NCI-H2029 treated with DMSO at 0.1 percent for 48 hours (cell line): ENCODE data around the gene CEACAM5.
A peak's percentile ranks its signal among the peaks of the same experiment; 100 is the strongest.
"Not testable (repeated sequence)": the region's sequence is repeated elsewhere in the genome, so short reads cannot be mapped to it uniquely, and the experiment has no call there.

Experiments used
- DNase-seq: peaks from one replicate; lab custom pipeline; 2025; lab: John Stamatoyannopoulos, UW

Gene CEACAM5

DNA sequence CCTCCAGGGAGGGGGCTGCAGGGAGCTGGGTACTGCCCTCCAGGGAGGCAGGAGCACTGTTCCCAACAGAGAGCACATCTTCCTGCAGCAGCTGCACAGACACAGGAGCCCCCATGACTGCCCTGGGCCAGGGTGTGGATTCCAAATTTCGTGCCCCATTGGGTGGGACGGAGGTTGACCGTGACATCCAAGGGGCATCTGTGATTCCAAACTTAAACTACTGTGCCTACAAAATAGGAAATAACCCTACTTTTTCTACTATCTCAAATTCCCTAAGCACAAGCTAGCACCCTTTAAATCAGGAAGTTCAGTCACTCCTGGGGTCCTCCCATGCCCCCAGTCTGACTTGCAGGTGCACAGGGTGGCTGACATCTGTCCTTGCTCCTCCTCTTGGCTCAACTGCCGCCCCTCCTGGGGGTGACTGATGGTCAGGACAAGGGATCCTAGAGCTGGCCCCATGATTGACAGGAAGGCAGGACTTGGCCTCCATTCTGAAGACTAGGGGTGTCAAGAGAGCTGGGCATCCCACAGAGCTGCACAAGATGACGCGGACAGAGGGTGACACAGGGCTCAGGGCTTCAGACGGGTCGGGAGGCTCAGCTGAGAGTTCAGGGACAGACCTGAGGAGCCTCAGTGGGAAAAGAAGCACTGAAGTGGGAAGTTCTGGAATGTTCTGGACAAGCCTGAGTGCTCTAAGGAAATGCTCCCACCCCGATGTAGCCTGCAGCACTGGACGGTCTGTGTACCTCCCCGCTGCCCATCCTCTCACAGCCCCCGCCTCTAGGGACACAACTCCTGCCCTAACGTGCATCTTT is 7.8 kb upstream of the CEACAM5 start:
- DNase-seq = no peak

DNA sequence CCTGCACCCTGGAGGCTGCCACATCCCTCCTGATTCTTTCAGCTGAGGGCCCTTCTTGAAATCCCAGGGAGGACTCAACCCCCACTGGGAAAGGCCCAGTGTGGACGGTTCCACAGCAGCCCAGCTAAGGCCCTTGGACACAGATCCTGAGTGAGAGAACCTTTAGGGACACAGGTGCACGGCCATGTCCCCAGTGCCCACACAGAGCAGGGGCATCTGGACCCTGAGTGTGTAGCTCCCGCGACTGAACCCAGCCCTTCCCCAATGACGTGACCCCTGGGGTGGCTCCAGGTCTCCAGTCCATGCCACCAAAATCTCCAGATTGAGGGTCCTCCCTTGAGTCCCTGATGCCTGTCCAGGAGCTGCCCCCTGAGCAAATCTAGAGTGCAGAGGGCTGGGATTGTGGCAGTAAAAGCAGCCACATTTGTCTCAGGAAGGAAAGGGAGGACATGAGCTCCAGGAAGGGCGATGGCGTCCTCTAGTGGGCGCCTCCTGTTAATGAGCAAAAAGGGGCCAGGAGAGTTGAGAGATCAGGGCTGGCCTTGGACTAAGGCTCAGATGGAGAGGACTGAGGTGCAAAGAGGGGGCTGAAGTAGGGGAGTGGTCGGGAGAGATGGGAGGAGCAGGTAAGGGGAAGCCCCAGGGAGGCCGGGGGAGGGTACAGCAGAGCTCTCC is 6.9 kb upstream of the CEACAM5 start:
- no peak for DNase-seq

DNA sequence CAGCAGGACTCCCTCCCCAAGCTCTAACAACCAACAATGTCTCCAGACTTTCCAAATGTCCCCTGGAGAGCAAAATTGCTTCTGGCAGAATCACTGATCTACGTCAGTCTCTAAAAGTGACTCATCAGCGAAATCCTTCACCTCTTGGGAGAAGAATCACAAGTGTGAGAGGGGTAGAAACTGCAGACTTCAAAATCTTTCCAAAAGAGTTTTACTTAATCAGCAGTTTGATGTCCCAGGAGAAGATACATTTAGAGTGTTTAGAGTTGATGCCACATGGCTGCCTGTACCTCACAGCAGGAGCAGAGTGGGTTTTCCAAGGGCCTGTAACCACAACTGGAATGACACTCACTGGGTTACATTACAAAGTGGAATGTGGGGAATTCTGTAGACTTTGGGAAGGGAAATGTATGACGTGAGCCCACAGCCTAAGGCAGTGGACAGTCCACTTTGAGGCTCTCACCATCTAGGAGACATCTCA is 6.2 kb upstream of the CEACAM5 start:
- no peak for DNase-seq

DNA sequence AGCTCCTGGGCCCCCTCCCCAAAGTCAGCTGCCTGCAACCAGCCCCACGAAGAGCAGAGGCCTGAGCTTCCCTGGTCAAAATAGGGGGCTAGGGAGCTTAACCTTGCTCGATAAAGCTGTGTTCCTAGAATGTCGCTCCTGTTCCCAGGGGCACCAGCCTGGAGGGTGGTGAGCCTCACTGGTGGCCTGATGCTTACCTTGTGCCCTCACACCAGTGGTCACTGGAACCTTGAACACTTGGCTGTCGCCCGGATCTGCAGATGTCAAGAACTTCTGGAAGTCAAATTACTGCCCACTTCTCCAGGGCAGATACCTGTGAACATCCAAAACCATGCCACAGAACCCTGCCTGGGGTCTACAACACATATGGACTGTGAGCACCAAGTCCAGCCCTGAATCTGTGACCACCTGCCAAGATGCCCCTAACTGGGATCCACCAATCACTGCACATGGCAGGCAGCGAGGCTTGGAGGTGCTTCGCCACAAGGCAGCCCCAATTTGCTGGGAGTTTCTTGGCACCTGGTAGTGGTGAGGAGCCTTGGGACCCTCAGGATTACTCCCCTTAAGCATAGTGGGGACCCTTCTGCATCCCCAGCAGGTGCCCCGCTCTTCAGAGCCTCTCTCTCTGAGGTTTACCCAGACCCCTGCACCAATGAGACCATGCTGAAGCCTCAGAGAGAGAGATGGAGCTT is 4.7 kb upstream of the CEACAM5 start:
- no peak for DNase-seq

DNA sequence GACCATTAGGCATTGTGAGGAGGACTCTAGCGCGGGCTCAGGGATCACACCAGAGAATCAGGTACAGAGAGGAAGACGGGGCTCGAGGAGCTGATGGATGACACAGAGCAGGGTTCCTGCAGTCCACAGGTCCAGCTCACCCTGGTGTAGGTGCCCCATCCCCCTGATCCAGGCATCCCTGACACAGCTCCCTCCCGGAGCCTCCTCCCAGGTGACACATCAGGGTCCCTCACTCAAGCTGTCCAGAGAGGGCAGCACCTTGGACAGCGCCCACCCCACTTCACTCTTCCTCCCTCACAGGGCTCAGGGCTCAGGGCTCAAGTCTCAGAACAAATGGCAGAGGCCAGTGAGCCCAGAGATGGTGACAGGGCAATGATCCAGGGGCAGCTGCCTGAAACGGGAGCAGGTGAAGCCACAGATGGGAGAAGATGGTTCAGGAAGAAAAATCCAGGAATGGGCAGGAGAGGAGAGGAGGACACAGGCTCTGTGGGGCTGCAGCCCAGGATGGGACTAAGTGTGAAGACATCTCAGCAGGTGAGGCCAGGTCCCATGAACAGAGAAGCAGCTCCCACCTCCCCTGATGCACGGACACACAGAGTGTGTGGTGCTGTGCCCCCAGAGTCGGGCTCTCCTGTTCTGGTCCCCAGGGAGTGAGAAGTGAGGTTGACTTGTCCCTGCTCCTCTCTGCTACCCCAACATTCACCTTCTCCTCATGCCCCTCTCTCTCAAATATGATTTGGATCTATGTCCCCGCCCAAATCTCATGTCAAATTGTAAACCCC is 2.8 kb upstream of the CEACAM5 start:
- DNase-seq = no peak

DNA sequence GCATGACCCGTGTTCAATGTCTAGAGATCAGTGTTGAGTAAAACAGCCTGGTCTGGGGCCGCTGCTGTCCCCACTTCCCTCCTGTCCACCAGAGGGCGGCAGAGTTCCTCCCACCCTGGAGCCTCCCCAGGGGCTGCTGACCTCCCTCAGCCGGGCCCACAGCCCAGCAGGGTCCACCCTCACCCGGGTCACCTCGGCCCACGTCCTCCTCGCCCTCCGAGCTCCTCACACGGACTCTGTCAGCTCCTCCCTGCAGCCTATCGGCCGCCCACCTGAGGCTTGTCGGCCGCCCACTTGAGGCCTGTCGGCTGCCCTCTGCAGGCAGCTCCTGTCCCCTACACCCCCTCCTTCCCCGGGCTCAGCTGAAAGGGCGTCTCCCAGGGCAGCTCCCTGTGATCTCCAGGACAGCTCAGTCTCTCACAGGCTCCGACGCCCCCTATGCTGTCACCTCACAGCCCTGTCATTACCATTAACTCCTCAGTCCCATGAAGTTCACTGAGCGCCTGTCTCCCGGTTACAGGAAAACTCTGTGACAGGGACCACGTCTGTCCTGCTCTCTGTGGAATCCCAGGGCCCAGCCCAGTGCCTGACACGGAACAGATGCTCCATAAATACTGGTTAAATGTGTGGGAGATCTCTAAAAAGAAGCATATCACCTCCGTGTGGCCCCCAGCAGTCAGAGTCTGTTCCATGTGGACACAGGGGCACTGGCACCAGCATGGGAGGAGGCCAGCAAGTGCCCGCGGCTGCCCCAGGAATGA is 1.5 kb upstream of the CEACAM5 start:
- peak; percentile 83 for DNase-seq

DNA sequence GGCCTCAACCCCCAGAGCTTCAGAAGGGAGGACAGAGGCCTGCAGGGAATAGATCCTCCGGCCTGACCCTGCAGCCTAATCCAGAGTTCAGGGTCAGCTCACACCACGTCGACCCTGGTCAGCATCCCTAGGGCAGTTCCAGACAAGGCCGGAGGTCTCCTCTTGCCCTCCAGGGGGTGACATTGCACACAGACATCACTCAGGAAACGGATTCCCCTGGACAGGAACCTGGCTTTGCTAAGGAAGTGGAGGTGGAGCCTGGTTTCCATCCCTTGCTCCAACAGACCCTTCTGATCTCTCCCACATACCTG is 969 bp upstream of the CEACAM5 start:
- DNase-seq = no peak

DNA sequence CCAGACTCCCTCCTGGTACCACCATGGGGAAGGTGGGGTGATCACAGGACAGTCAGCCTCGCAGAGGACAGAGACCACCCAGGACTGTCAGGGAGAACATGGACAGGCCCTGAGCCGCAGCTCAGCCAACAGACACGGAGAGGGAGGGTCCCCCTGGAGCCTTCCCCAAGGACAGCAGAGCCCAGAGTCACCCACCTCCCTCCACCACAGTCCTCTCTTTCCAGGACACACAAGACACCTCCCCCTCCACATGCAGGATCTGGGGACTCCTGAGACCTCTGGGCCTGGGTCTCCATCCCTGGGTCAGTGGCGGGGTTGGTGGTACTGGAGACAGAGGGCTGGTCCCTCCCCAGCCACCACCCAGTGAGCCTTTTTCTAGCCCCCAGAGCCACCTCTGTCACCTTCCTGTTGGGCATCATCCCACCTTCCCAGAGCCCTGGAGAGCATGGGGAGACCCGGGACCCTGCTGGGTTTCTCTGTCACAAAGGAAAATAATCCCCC is 505 bp upstream of the CEACAM5 start:
- DNase-seq = no peak

DNA sequence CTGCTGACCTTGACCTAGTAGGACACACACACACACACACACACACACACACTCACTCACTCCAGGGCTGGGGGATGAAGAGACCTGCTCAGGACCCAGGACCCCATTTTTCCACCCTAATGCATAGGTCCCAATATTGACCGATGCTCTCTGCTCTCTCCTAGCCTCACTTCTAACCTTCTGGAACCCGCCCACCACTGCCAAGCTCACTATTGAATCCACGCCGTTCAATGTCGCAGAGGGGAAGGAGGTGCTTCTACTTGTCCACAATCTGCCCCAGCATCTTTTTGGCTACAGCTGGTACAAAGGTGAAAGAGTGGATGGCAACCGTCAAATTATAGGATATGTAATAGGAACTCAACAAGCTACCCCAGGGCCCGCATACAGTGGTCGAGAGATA is 1.1 kb downstream of the CEACAM5 start:
- DNase-seq = not testable (repeated sequence)

DNA sequence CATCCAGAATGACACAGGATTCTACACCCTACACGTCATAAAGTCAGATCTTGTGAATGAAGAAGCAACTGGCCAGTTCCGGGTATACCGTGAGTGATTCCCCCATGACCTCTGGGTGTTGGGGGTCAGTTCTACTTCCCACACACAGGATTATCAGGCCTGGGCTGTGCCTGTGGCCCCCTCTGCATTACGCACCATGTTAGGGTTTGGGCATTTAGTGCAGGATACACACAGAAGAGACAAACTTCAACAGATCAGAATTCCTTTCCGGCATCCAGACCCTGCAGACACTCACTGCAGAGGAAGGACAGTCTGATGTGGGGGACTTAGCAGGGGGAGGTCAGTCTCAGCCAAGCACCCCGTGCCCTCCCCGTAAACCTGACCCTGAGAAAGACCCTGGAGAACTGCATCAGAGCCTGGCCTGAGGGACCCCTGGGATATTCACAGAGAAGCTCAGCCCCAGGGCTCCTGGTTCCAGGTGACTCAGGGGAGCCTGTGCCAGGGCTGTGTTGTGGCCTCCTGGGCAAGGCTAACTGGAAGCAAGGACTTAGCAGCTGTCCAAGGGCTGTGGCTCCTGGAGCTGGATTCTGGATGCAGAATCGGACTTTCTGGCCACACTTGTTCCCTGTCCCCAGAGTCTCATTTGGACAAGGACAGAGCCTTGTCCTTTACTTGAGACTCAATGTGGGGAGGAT is 1.7 kb downstream of the CEACAM5 start:
- no peak for DNase-seq

DNA sequence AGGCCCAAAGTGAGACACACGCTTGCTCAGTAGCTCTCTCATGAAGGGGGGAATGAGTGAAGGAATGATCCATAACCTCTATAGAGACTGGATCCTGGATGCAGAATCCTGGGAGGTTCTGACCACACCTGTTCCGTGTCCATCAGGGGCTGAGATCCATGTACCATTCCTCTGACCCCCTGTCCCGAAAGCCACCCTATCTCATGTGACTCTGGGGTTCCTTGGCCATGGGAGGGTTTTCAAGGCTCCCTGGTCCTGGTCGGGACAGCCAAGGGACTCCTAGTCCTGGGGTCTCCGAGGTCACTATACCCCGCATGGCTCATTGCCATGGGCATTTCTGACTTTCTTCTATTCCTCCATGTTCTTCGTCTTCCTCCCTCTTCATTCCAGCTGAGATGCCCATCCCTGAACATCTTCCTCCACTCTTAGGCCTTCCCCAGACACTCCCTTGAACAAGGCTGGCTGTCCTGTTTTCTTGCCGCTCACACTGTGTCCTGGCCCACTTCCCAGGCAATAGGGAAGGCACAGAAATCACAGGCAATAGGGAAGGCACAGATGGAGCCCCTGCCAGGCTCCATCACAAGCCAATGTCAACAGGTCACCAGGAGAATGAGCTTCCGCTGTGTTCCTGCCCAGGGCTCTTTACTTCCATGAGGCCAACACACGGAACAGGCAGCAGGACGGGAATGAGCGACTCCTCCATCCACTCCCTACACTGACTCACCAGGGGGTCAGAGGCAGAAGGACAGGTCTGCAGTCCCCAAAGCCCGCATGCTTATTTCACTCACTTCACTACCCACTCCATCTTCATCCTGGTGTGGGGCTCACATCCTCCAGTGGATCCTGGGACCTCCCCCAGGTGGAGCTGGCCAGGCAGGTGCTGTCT is 3.2 kb downstream of the CEACAM5 start:
- peak; percentile 63 for DNase-seq

DNA sequence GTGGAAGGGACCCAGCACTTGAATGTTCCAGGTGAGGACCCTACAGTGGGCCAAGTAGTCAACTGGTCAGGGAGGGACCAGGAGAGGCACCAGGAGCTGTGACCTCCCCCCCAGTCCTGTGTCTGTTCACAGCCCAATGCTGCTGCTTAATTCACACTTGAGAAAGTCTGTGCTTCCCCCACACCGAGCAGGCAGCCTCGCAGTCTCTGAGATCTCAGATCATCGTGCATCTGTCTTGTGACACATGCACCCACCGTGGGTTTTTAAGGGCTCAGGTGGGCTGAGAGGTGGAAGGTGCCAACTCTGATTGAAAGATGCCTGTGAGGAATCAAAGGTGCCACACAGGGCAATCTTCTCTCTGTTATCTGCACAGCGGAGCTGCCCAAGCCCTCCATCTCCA is 6.2 kb downstream of the CEACAM5 start:
- no peak for DNase-seq

DNA sequence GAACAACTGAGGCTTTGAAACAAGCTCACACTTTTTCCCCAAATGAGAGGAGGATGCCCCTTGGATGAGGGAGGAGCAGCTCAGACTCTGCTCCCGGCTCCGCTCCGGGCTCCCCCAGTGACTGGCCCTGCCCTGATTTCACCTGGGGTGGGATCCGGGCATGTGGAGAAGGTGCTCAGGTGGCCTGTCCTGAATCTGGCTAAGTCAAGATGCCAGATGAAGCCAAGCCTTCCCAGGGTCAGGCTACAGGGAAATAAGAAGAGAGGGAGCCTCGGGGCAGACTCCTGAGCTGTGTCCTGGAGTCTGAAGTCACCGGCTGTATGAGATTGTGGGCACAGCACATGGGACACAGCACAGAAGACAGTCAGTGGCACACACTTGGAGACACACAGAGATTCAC is 10.3 kb downstream of the CEACAM5 start:
- no peak for DNase-seq

DNA sequence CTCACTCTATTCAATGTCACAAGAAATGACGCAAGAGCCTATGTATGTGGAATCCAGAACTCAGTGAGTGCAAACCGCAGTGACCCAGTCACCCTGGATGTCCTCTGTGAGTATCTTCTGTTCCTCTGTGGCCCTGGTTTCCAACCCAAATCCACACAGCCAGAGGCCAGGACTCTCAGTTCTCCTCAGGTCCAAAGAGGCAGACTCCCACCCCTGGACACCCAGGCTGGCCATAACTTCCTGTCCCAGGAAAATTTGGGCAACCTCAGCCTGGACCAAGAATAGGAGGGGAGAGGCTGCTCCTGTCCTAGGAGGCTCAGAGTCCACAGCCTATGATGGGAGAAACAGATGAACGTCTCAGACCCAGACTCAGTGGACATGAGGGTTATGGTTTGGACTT is 11.7 kb downstream of the CEACAM5 start:
- DNase-seq = no peak

DNA sequence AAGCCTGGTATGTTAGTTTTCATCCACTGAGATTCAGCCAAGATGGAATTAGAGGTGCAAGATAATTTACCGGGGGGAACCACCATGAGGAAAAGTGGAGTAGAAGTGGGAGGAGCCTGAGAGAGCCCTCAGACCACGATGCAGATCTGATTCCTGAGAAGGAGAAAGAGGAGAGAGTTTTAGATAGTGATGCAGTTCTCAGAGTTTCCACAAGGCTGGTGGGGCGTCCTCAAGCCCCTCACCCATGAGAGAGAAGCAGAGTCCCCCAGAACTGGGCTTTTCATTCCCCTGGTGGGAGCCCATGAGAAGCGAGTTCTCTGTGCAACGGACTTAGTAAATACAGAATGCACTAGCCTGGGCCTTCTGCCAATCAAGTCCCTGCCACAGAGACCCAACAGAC is 18.1 kb downstream of the CEACAM5 start:
- no peak for DNase-seq

DNA sequence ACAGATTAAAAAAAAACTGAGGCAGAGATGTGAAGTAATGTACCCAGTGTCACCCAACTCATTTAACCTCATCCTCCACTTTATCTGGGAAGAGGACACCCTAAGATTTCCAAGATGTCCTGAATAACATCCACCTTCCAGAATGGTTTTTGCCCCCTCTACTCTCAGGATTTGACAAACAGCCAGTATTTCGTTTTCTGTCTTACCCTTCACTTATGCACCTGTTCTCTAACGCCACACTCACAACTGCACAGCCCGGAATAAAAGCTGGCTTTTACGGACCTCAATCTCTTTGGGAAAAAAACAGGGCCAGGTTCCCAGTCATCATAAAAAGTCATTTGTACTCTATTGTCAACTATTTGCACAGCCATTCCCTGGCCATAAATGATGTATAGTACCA is 25.7 kb downstream of the CEACAM5 start:
- no peak for DNase-seq

DNA sequence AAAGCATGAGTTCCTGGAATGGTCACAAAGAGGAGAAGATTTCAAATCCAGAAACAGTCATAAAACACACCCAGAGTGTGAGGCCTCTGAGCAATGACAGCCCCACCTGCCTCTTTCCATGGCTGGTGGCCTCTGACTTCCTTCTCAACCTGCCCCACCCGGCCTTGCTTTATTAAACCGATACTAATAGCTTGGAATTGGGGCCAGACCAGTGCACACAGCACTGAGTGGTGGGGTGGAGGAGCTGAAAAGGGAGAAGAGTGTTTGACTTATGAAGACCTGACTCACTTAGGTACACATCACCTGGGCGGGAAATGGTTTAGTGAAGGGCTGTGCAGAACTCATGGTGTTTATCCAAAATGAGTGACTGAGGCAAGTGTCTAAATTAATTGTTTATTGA is 26.2 kb downstream of the CEACAM5 start:
- peak; percentile 99 for DNase-seq

DNA sequence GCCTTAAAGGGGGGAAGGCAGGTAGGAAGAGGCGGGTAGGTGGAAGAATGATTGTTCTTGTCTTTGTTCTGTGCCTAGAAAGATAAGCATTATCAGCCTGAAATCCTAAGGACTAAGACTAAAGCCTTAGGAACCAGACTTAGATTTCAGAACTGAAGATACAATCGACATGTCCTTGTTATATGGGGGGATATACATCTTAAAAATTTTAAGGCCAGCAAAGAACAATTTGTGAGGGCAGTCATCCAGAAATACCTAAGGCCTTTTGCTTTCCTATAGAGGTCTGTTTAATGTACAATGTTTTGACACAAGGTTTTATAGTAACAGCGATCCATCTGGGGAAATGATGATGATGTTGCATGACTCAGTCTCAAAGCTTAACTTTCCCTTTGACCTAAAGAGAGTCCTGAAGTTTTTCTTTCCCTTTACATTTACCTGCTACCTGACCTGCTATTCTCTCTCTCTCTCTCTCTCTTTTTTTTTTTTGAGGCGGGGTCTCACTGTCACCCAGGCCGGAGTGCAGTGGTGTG is 26.7 kb downstream of the CEACAM5 start:
- DNase-seq = no peak

DNA sequence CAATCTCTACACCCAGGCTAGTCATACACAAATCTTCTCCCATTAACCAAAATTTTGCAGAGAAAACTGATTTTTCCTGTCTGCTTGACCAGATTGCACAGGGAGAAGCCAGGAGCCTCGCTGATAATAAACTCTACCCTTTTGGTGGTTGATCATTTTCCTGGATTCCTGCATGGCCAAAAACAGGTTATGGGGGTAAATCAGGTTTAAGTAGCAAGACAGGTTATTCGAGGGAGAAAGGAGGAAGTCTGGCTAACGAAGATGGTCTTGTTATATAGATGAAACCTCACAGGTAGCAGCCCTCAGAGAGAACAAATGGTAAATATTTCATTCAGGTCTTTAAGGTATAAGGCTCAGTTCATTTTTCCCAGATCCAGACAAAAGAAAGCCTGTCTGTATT is 30.9 kb downstream of the CEACAM5 start:
- no peak for DNase-seq
